ENCODE results near the gene PRPH2. TPM values are rescaled to one million over a fixed set of nuclear protein-coding genes. Genes with fewer than 3 reads are reported as not detected.

PRPH2 gene
- under 1 TPM in 1 of 2 experiments, not detected in 1; 0.15 TPM for total RNA-seq
- polyA plus RNA-seq = 0.07 TPM

GRCh38 chr6:42722497-42722896, at the start of gene PRPH2:
TSS of gene PRPH2 (minus strand) at chr6:42722597. CDS start at chr6:42722334, 263 bp downstream.
- POLR2A ChIA-PET = no interaction called here

GRCh38 chr6:42771741-42772100, 49.3 kb upstream of the PRPH2 start:
- Mint-ChIP-seq H3K27me3 (no peaks in the 10 kb centered on the region), H3K4me3 (peak overlapping the region; percentile 74 to 88 (median 81)), H3K4me1 (peaks cover 67 to 85% (median 82%) of the 10 kb centered on the region in 3 donors), H3K9me3 (peaks cover 0 to 3% (median 0%) of the 10 kb centered on the region in 5 donors), H3K27ac (peak overlapping the region; percentile 96 to 100 (median 99)), H3K36me3 (peaks cover 0 to 8% (median 7%) of the 10 kb centered on the region in 3 donors)
- Histone ChIP-seq H3K4me3 (ENCODE audit: low read length) (peak overlapping the region; percentile 35), H3K36me3 (ENCODE audit: insufficient read depth, low read length) (no peaks in the 10 kb centered on the region), H3K4me1 (ENCODE audit: insufficient read depth, low read length) (peaks cover 66% of the 10 kb centered on the region), H3K27ac (ENCODE audit: low read depth, low read length) (peak overlapping the region; percentile 67), H3K27me3 (ENCODE audit: insufficient read depth, low read length, poor library complexity, severe bottlenecking) (no peaks in the 10 kb centered on the region), H3K9me3 (ENCODE audit: low read length) (no peaks in the 10 kb centered on the region)
- POLR2A ChIA-PET = interaction anchor here (0.6 to 8.4 kb wide), 18 partner anchors 11 to 846 kb away, joined by 3 to 372 read pairs (median 4); partner anchors contain the start of genes BICRAL, CNPY3, PEX6 and RPL7L1
- CTCF ChIA-PET = interaction anchor here (0.8 to 4.1 kb wide), 11 partner anchors 10 to 110 kb away, joined by 3 to 48 read pairs (median 4); partner anchors contain the start of genes BICRAL and TBCC
- DNase-seq = peak in 2 of 5 donors; percentile 20 to 72

More at GRCh38 chr6:42722497-42722896, at the start of gene PRPH2:
- no peak for DNase-seq
- Mint-ChIP-seq H3K4me1 (peaks cover 15 to 18% (median 18%) of the 10 kb centered on the region in 3 donors), H3K27ac (peak within 1 kb of the TSS in 1 of 8 donors; percentile 60), H3K36me3 (no peaks in the 10 kb centered on the region), H3K4me3 (no peak within 1 kb of the TSS), H3K9me3 (no peaks in the 10 kb centered on the region), H3K27me3 (peaks cover 8 to 12% of the 10 kb centered on the region in 2 donors)
- Histone ChIP-seq H3K9me3 (ENCODE audit: low read length) (no peaks in the 10 kb centered on the region), H3K27me3 (ENCODE audit: insufficient read depth, low read length, poor library complexity, severe bottlenecking) (no peaks in the 10 kb centered on the region), H3K27ac (ENCODE audit: low read depth, low read length) (no peak within 1 kb of the TSS), H3K4me1 (ENCODE audit: insufficient read depth, low read length) (peaks cover 15% of the 10 kb centered on the region), H3K4me3 (ENCODE audit: low read length) (no peak within 1 kb of the TSS), H3K36me3 (ENCODE audit: insufficient read depth, low read length) (no peaks in the 10 kb centered on the region)
- CTCF ChIA-PET = no interaction called here

GRCh38 chr6:42769836-42770235, 47.4 kb upstream of the PRPH2 start:
- peak overlapping the region in 4 of 7 donors; percentile 7 to 81 (median 37) for H3K4me3 Mint-ChIP-seq
- no peak overlapping the region for H3K27ac ChIP-seq (ENCODE audit: low read depth, low read length)
- no peaks in the 10 kb centered on the region for H3K9me3 ChIP-seq (ENCODE audit: low read length)
- H3K27me3 ChIP-seq (ENCODE audit: insufficient read depth, low read length, poor library complexity, severe bottlenecking) = no peaks in the 10 kb centered on the region
- peaks cover 0 to 3% (median 0%) of the 10 kb centered on the region in 5 donors for H3K9me3 Mint-ChIP-seq
- H3K4me3 ChIP-seq (ENCODE audit: low read length) = no peak overlapping the region
- H3K36me3 ChIP-seq (ENCODE audit: insufficient read depth, low read length) = no peaks in the 10 kb centered on the region
- peaks cover 0 to 12% (median 8%) of the 10 kb centered on the region in 3 donors for H3K36me3 Mint-ChIP-seq
- H3K27ac Mint-ChIP-seq = peak overlapping the region; percentile 93 to 100 (median 98)
- ChIA-PET CTCF (interaction anchor here (0.6 to 4.1 kb wide), 10 partner anchors 8 to 110 kb away, joined by 3 to 48 read pairs (median 4); partner anchors contain the start of genes BICRAL, RPL7L1 and TBCC), POLR2A (interaction anchor here (0.7 to 8.4 kb wide), 4 partner anchors 13 to 110 kb away, joined by 3 to 372 read pairs (median 144); partner anchors contain the start of genes BICRAL, RPL7L1 and TBCC)
- peaks cover 63 to 86% (median 80%) of the 10 kb centered on the region in 3 donors for H3K4me1 Mint-ChIP-seq
- no peaks in the 10 kb centered on the region for H3K27me3 Mint-ChIP-seq
- H3K4me1 ChIP-seq (ENCODE audit: insufficient read depth, low read length) = peaks cover 54% of the 10 kb centered on the region
- DNase-seq = no peak

- ChIA-PET POLR2A (interaction anchor here (0.6 to 8.4 kb wide), 3 partner anchors 14 to 95 kb away, joined by 3 to 372 read pairs (median 281); partner anchors contain the start of genes BICRAL and TBCC), CTCF (interaction anchor here (1.0 to 4.1 kb wide), 5 partner anchors 13 to 110 kb away, joined by 3 to 48 read pairs (median 4); partner anchors contain the start of genes RPL7L1 and TBCC)
- DNase-seq = no peak
- no peak overlapping the region for H3K4me3 Mint-ChIP-seq
- no peaks in the 10 kb centered on the region for H3K27me3 ChIP-seq (ENCODE audit: insufficient read depth, low read length, poor library complexity, severe bottlenecking)
- H3K4me1 Mint-ChIP-seq = peaks cover 55 to 79% (median 72%) of the 10 kb centered on the region in 3 donors
- no peak overlapping the region for H3K27ac ChIP-seq (ENCODE audit: low read depth, low read length)
- H3K9me3 ChIP-seq (ENCODE audit: low read length) = no peaks in the 10 kb centered on the region
- no peaks in the 10 kb centered on the region for H3K27me3 Mint-ChIP-seq
- no peak overlapping the region for H3K4me3 ChIP-seq (ENCODE audit: low read length)
- peaks cover 0 to 3% (median 0%) of the 10 kb centered on the region in 5 donors for H3K9me3 Mint-ChIP-seq
- H3K36me3 ChIP-seq (ENCODE audit: insufficient read depth, low read length) = no peaks in the 10 kb centered on the region
- peaks cover 46% of the 10 kb centered on the region for H3K4me1 ChIP-seq (ENCODE audit: insufficient read depth, low read length)
- peaks cover 0 to 12% (median 8%) of the 10 kb centered on the region in 3 donors for H3K36me3 Mint-ChIP-seq
- H3K27ac Mint-ChIP-seq = peak overlapping the region in 7 of 8 donors; percentile 4 to 100 (median 93)
These were observed 46.7 kb upstream of the PRPH2 start for GRCh38 chr6:42769051-42769450.

- no peak overlapping the region for H3K27ac ChIP-seq (ENCODE audit: low read depth, low read length)
- ChIA-PET POLR2A (interaction anchor here (0.9 to 2.6 kb wide), 2 partner anchors 17 to 18 kb away, joined by 4 to 15 read pairs; no protein-coding TSS in a partner anchor), CTCF (interaction anchor here (0.9 kb wide), 1 partner anchor 14 kb away, joined by 3 read pairs; no protein-coding TSS in a partner anchor)
- no peaks in the 10 kb centered on the region for H3K27me3 ChIP-seq (ENCODE audit: insufficient read depth, low read length, poor library complexity, severe bottlenecking)
- Mint-ChIP-seq H3K9me3 (peaks cover 0 to 3% (median 0%) of the 10 kb centered on the region in 5 donors), H3K4me1 (peaks cover 36 to 62% (median 48%) of the 10 kb centered on the region in 3 donors), H3K27ac (peak overlapping the region in 6 of 8 donors; percentile 4 to 91 (median 44)), H3K4me3 (no peak overlapping the region), H3K27me3 (peaks cover 0 to 1% of the 10 kb centered on the region in 2 donors), H3K36me3 (peaks cover 0 to 12% (median 9%) of the 10 kb centered on the region in 3 donors)
- DNase-seq = no peak
- no peaks in the 10 kb centered on the region for H3K36me3 ChIP-seq (ENCODE audit: insufficient read depth, low read length)
- H3K4me1 ChIP-seq (ENCODE audit: insufficient read depth, low read length) = peaks cover 20% of the 10 kb centered on the region
- no peak overlapping the region for H3K4me3 ChIP-seq (ENCODE audit: low read length)
- H3K9me3 ChIP-seq (ENCODE audit: low read length) = no peaks in the 10 kb centered on the region
These were observed 43.8 kb upstream of the PRPH2 start for GRCh38 chr6:42766163-42766670.

GRCh38 chr6:42764911-42765648, 42.7 kb upstream of the PRPH2 start:
- Histone ChIP-seq H3K4me3 (ENCODE audit: low read length) (no peak overlapping the region), H3K36me3 (ENCODE audit: insufficient read depth, low read length) (no peaks in the 10 kb centered on the region), H3K4me1 (ENCODE audit: insufficient read depth, low read length) (peaks cover 12% of the 10 kb centered on the region), H3K9me3 (ENCODE audit: low read length) (no peaks in the 10 kb centered on the region), H3K27ac (ENCODE audit: low read depth, low read length) (no peak overlapping the region), H3K27me3 (ENCODE audit: insufficient read depth, low read length, poor library complexity, severe bottlenecking) (no peaks in the 10 kb centered on the region)
- peaks cover 31 to 52% (median 40%) of the 10 kb centered on the region in 3 donors for H3K4me1 Mint-ChIP-seq
- no peak for DNase-seq
- CTCF ChIA-PET = no interaction called here
- no peak overlapping the region for H3K4me3 Mint-ChIP-seq
- H3K36me3 Mint-ChIP-seq = peaks cover 0 to 14% (median 9%) of the 10 kb centered on the region in 3 donors
- H3K27me3 Mint-ChIP-seq = peaks cover 0 to 1% of the 10 kb centered on the region in 2 donors
- no peaks in the 10 kb centered on the region for H3K9me3 Mint-ChIP-seq
- peak overlapping the region in 5 of 8 donors; percentile 16 to 74 (median 47) for H3K27ac Mint-ChIP-seq
- POLR2A ChIA-PET = interaction anchor here (0.8 to 2.6 kb wide), 4 partner anchors 10 to 19 kb away, joined by 3 to 15 read pairs (median 4); partner anchors contain the start of gene TBCC

- H3K27me3 ChIP-seq (ENCODE audit: insufficient read depth, low read length, poor library complexity, severe bottlenecking) = no peaks in the 10 kb centered on the region
These were observed 40.6 kb upstream of the PRPH2 start for GRCh38 chr6:42762950-42763349.

More at GRCh38 chr6:42762950-42763349, 40.6 kb upstream of the PRPH2 start:
- peaks cover 23 to 42% (median 33%) of the 10 kb centered on the region in 3 donors for H3K4me1 Mint-ChIP-seq
- no peaks in the 10 kb centered on the region for H3K36me3 ChIP-seq (ENCODE audit: insufficient read depth, low read length)
- ChIA-PET CTCF (interaction anchor here (2.0 kb wide), 1 partner anchor 8 kb away, joined by 8 read pairs; no protein-coding TSS in a partner anchor), POLR2A (interaction anchor here (1.0 to 1.4 kb wide), 2 partner anchors 15 to 17 kb away, joined by 4 to 9 read pairs; partner anchors contain the start of gene TBCC)
- H3K4me3 Mint-ChIP-seq = no peak overlapping the region
- peaks cover 7 to 29% (median 13%) of the 10 kb centered on the region in 3 donors for H3K36me3 Mint-ChIP-seq
- no peaks in the 10 kb centered on the region for H3K9me3 ChIP-seq (ENCODE audit: low read length)
- peak overlapping the region in 2 of 8 donors; percentile 51 to 81 for H3K27ac Mint-ChIP-seq
- H3K4me1 ChIP-seq (ENCODE audit: insufficient read depth, low read length) = no peaks in the 10 kb centered on the region
- no peak overlapping the region for H3K4me3 ChIP-seq (ENCODE audit: low read length)
- H3K27ac ChIP-seq (ENCODE audit: low read depth, low read length) = no peak overlapping the region
- no peaks in the 10 kb centered on the region for H3K9me3 Mint-ChIP-seq
- peaks cover 0 to 1% of the 10 kb centered on the region in 2 donors for H3K27me3 Mint-ChIP-seq
- no peak for DNase-seq
